HEK293 (cell line): ENCODE measurements around the gene RANBP1.
A peak's percentile ranks its signal among the peaks of the same experiment; 100 is the strongest.

Experiments
- CTCF ChIA-PET: fragments of 350-600 bp; formaldehyde crosslinking; extraction: SDS; loops from one replicate; lab custom pipeline; 2021; ENCODE audit warnings: antibody characterized with exemption; lab: Yijun Ruan, JAX
- POLR2A ChIA-PET: fragments of 300-600 bp; formaldehyde crosslinking; extraction: SDS; loops from one replicate; lab custom pipeline; 2020; ENCODE audit warnings: antibody characterized with exemption, inconsistent platforms; lab: Yijun Ruan, JAX
- H3K27ac ChIP-seq: fragments of 200-500 bp; sonication (Bioruptor generic); 2 replicates; pipeline ENCODE4 v1.5.1; 2014; ENCODE audit warnings: low read depth, low read length, control low read depth, inconsistent platforms; ENCODE audit errors: extremely low read depth
- H3K36me3 ChIP-seq, 2 experiments: fragments of 200-500 bp in 1 of 2; sonication (Bioruptor generic) in 1 of 2; 1 replicate in 1 of 2; 2 replicates in 1 of 2; pipeline ENCODE4 v1.5.1; 2014 to 2017; ENCODE audit warnings: inconsistent platforms in 2 of 2, low read length in 2 of 2; ENCODE audit not compliant: control insufficient read depth in 2 of 2, insufficient read depth in 1 of 2
- H3K4me1 ChIP-seq: fragments of 200-500 bp; sonication (Bioruptor generic); 2 replicates; pipeline ENCODE4 v1.5.1; 2014; ENCODE audit warnings: mild to moderate bottlenecking, low read length, inconsistent platforms; ENCODE audit not compliant: control insufficient read depth, insufficient read depth
- H3K4me3 ChIP-seq: 2 replicates; pipeline ENCODE4 v1.5.1; 2011; ENCODE audit warnings: low read depth, mild to moderate bottlenecking, control low read depth, low read length, moderate library complexity
- H3K9me3 ChIP-seq: fragments of 200-500 bp; sonication (Bioruptor generic); 2 replicates; pipeline ENCODE4 v1.5.1; 2014; ENCODE audit warnings: low read depth, low read length, inconsistent platforms; ENCODE audit not compliant: control insufficient read depth, insufficient read depth
- CTCF ChIP-seq: fragments of 450-650 bp; formaldehyde crosslinking; IDR thresholded peaks from 2 replicates; pipeline ENCODE4 v1.5.1; 2016; ENCODE audit warnings: missing biosample characterization, missing genetic modification characterization
- FEZF1 ChIP-seq: fragments of 450-650 bp; formaldehyde crosslinking; IDR thresholded peaks from 2 replicates; pipeline ENCODE4 v1.5.1; 2016; ENCODE audit warnings: missing biosample characterization, missing genetic modification characterization
- GLIS2 ChIP-seq: fragments of 450-650 bp; formaldehyde crosslinking; IDR thresholded peaks from 2 replicates; pipeline ENCODE4 v1.5.1; 2016; ENCODE audit warnings: missing biosample characterization, missing genetic modification characterization
- HIC1 ChIP-seq: fragments of 450-650 bp; formaldehyde crosslinking; IDR thresholded peaks from 2 replicates; pipeline ENCODE4 v1.5.1; 2016; ENCODE audit warnings: missing biosample characterization, missing genetic modification characterization
- OSR2 ChIP-seq: fragments of 450-650 bp; formaldehyde crosslinking; IDR thresholded peaks from 2 replicates; pipeline ENCODE4 v1.5.1; 2016; ENCODE audit warnings: missing biosample characterization, missing genetic modification characterization
- PATZ1 ChIP-seq: fragments of 450-650 bp; formaldehyde crosslinking; IDR thresholded peaks from 2 replicates; pipeline ENCODE4 v1.5.1; 2016; ENCODE audit warnings: missing biosample characterization, missing genetic modification characterization
- REPIN1 ChIP-seq: fragments of 450-650 bp; formaldehyde crosslinking; IDR thresholded peaks from 2 replicates; pipeline ENCODE4 v1.5.1; 2017; ENCODE audit warnings: missing biosample characterization, missing genetic modification characterization, low read depth
- SCRT2 ChIP-seq: fragments of 450-650 bp; formaldehyde crosslinking; IDR thresholded peaks from 2 replicates; pipeline ENCODE4 v1.5.1; 2016; ENCODE audit warnings: missing biosample characterization, missing genetic modification characterization
- SETDB1 ChIP-seq: IDR thresholded peaks from one replicate; pipeline ENCODE4 v1.6.1; 2017; ENCODE audit warnings: mild to moderate bottlenecking, low read length, moderate library complexity, mixed read lengths; ENCODE audit not compliant: insufficient read length
- SP7 ChIP-seq: fragments of 450-650 bp; formaldehyde crosslinking; IDR thresholded peaks from 2 replicates; pipeline ENCODE4 v1.5.1; 2016; ENCODE audit warnings: missing biosample characterization, missing genetic modification characterization
- TSHZ1 ChIP-seq: fragments of 450-650 bp; formaldehyde crosslinking; IDR thresholded peaks from 2 replicates; pipeline ENCODE4 v1.5.1; 2016; ENCODE audit warnings: missing biosample characterization, missing genetic modification characterization, borderline replicate concordance
- ZBTB26 ChIP-seq: fragments of 450-650 bp; formaldehyde crosslinking; optimal IDR thresholded peaks from 2 replicates; pipeline ENCODE3; 2016; ENCODE audit warnings: missing biosample characterization, mild to moderate bottlenecking, missing genetic modification characterization
- ZEB2 ChIP-seq: fragments of 450-650 bp; formaldehyde crosslinking; IDR thresholded peaks from 2 replicates; pipeline ENCODE4 v1.5.1; 2016; ENCODE audit warnings: missing biosample characterization, missing genetic modification characterization
- ZFP37 ChIP-seq: fragments of 450-650 bp; formaldehyde crosslinking; IDR thresholded peaks from 2 replicates; pipeline ENCODE4 v1.5.1; 2016; ENCODE audit warnings: missing biosample characterization, missing genetic modification characterization
- ZNF2 ChIP-seq: fragments of 450-650 bp; formaldehyde crosslinking; IDR thresholded peaks from 2 replicates; pipeline ENCODE4 v1.5.1; 2016; ENCODE audit warnings: missing biosample characterization, missing genetic modification characterization
- ZNF211 ChIP-seq: fragments of 450-650 bp; formaldehyde crosslinking; IDR thresholded peaks from 2 replicates; pipeline ENCODE4 v1.5.1; 2016; ENCODE audit warnings: low read depth, missing biosample characterization, missing genetic modification characterization
- ZNF433 ChIP-seq: fragments of 450-650 bp; formaldehyde crosslinking; IDR thresholded peaks from 2 replicates; pipeline ENCODE4 v1.5.1; 2016; ENCODE audit warnings: missing biosample characterization, missing genetic modification characterization, low read depth
- ZNF624 ChIP-seq: fragments of 450-650 bp; formaldehyde crosslinking; IDR thresholded peaks from 2 replicates; pipeline ENCODE4 v1.5.1; 2017; ENCODE audit warnings: missing biosample characterization, missing genetic modification characterization
- ZNF660 ChIP-seq: fragments of 450-650 bp; IDR thresholded peaks from 2 replicates; pipeline ENCODE4 v1.5.1; 2018; ENCODE audit warnings: missing biosample characterization, mild to moderate bottlenecking, missing genetic modification characterization
- ZNF76 ChIP-seq: fragments of 450-650 bp; formaldehyde crosslinking; IDR thresholded peaks from 2 replicates; pipeline ENCODE4; 2016; ENCODE audit warnings: low read depth, missing biosample characterization, missing genetic modification characterization, borderline replicate concordance
- ZNF843 ChIP-seq: fragments of 450-650 bp; formaldehyde crosslinking; IDR thresholded peaks from 2 replicates; pipeline ENCODE4 v1.5.1; 2016; ENCODE audit warnings: missing biosample characterization, missing genetic modification characterization

RANBP1 gene

GRCh38 chr22:20111045-20111688 lies 4.7 kb upstream of the RANBP1 start (continued):
- peak; percentile 46; the same call in 1 of the 2 replicates for TF ChIP-seq PATZ1
- no peak for TF ChIP-seq ZNF211 (tag by site-specific recombination)
- peak; percentile 81 for TF ChIP-seq OSR2
- no peak for TF ChIP-seq ZNF660 (tag by site-specific recombination)
- TF ChIP-seq ZNF843 (tag by site-specific recombination): no peak
- TF ChIP-seq SP7 (tag by site-specific recombination): peak; percentile 25; the same call in 1 of the 2 replicates
- TF ChIP-seq ZNF2: peak; percentile 94
- no peak for TF ChIP-seq SETDB1
- peak; percentile 58 for TF ChIP-seq HIC1 (tag by site-specific recombination)
- peak; percentile 38; the same call in 1 of the 2 replicates for TF ChIP-seq ZEB2 (tag by site-specific recombination)
- TF ChIP-seq ZNF433 (tag by site-specific recombination): no peak
- peak; percentile 97 for TF ChIP-seq CTCF (tag by site-specific recombination)

GRCh38 chr22:20111689-20112622 lies 3.9 kb upstream of the RANBP1 start:
- ChIA-PET CTCF (interaction anchor here (0.6 to 1.1 kb wide), 4 partner anchors 16 to 173 kb away, joined by 3 to 5 read pairs (median 4); no protein-coding TSS in a partner anchor), POLR2A (interaction anchor here (0.7 to 1.5 kb wide), 5 partner anchors 10 to 146 kb away, joined by 3 to 6 read pairs (median 4); partner anchors contain the start of gene DGCR8)
- no peaks in the 10 kb centered on the region for H3K4me1 ChIP-seq
- H3K36me3 ChIP-seq: peaks cover 4 to 93% of the 10 kb centered on the region in 2 experiments; a peak in 2 of 3 replicates
- H3K9me3 ChIP-seq: no peaks in the 10 kb centered on the region
- no peak overlapping the region; the same call in 1 of the 2 replicates for H3K27ac ChIP-seq
- H3K4me3 ChIP-seq: no peak overlapping the region
- peak; percentile 40; the same call in 1 of the 2 replicates for TF ChIP-seq GLIS2 (tag by site-specific recombination)
- no peak for TF ChIP-seq TSHZ1
- peak; percentile 70 for TF ChIP-seq SCRT2 (tag by site-specific recombination)
- TF ChIP-seq HIC1 (tag by site-specific recombination): peak; percentile 73; the same call in 1 of the 2 replicates
- TF ChIP-seq FEZF1: no peak
- TF ChIP-seq REPIN1: no peak
- no peak for TF ChIP-seq ZBTB26 (tag by site-specific recombination)
- no peak for TF ChIP-seq ZFP37 (tag by site-specific recombination)
- no peak for TF ChIP-seq ZNF76
- no peak for TF ChIP-seq ZNF624 (tag by site-specific recombination)
